ENCODE data around the gene GPR132. TPM values are rescaled to one million over a fixed set of nuclear protein-coding genes. Genes with fewer than 3 reads are reported as not detected.
A peak's percentile ranks its signal among the peaks of the same experiment; 100 is the strongest.

GPR132 gene
- total RNA-seq, 2 donors from 2014 or later = 0.68 to 1.4 TPM

DNA sequence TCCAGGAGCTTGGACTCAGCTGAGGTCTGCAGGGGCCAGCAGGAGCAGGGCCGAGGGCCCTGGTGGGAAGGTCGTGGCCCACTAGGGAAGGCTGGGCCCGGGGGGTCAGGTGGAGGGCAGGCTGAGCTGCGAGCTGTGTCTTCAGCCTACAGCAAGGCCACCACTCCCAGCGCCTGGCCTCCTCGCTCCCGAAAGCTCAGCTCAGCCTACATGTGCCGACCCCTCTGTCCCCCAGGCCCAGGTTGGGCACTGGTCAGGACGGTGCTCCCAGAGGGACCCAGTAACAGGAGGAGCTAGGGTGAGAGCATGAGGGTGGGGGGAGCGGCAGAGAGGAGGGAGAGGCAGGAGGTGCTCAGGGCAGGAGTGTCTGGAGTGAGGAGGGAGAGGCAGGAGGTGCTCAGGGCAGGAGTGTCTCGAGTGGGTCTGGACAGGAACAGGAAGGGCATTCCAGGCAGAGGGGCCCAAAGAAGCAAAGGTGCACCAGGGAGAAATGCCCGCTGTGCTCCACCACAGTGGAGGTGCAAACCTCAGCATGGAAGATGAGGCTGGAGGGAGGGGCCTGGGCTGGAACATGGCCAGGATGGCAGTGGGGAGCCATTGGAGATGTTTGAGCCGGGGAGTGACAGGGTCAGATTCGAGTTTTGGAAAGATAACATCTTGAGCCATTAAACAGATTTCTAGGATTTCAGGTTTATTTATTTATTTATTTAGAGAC lies 29.1 kb upstream of the GPR132 start:
- whole genome bisulfite sequencing = 58% methylated on average over 13 of the region's 14 CpGs
- Histone ChIP-seq H3K27me3 (replicated peaks; ENCODE audit: insufficient read depth) (no peaks in the 10 kb centered on the region), H3K27ac (peak overlapping the region; percentile 83 to 93), H3K9me3 (no peaks in the 10 kb centered on the region), H3K36me3 (no peaks in the 10 kb centered on the region), H3K4me1 (replicated peaks) (peaks cover 21% of the 10 kb centered on the region), H3K4me3 (peak overlapping the region; percentile 63 to 71)
- DNase-seq (ENCODE audit: low spot score) = no peak
- intact Hi-C loops (cut with DNase I) = loop anchor here (5.0 to 10.0 kb wide), 3 partner anchors 110 to 258 kb away; no protein-coding TSS in a partner anchor
- no peak for TF ChIP-seq POLR2AphosphoS5 (IDR thresholded peaks at IDR 0.05)
- no peak for TF ChIP-seq POLR2A (IDR thresholded peaks at IDR 0.05)
- TF ChIP-seq, protein P1, sequence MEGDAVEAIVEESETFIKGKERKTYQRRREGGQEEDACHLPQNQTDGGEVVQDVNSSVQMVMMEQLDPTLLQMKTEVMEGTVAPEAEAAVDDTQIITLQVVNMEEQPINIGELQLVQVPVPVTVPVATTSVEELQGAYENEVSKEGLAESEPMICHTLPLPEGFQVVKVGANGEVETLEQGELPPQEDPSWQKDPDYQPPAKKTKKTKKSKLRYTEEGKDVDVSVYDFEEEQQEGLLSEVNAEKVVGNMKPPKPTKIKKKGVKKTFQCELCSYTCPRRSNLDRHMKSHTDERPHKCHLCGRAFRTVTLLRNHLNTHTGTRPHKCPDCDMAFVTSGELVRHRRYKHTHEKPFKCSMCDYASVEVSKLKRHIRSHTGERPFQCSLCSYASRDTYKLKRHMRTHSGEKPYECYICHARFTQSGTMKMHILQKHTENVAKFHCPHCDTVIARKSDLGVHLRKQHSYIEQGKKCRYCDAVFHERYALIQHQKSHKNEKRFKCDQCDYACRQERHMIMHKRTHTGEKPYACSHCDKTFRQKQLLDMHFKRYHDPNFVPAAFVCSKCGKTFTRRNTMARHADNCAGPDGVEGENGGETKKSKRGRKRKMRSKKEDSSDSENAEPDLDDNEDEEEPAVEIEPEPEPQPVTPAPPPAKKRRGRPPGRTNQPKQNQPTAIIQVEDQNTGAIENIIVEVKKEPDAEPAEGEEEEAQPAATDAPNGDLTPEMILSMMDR (IDR thresholded peaks at IDR 0.05) = no peak

DNA sequence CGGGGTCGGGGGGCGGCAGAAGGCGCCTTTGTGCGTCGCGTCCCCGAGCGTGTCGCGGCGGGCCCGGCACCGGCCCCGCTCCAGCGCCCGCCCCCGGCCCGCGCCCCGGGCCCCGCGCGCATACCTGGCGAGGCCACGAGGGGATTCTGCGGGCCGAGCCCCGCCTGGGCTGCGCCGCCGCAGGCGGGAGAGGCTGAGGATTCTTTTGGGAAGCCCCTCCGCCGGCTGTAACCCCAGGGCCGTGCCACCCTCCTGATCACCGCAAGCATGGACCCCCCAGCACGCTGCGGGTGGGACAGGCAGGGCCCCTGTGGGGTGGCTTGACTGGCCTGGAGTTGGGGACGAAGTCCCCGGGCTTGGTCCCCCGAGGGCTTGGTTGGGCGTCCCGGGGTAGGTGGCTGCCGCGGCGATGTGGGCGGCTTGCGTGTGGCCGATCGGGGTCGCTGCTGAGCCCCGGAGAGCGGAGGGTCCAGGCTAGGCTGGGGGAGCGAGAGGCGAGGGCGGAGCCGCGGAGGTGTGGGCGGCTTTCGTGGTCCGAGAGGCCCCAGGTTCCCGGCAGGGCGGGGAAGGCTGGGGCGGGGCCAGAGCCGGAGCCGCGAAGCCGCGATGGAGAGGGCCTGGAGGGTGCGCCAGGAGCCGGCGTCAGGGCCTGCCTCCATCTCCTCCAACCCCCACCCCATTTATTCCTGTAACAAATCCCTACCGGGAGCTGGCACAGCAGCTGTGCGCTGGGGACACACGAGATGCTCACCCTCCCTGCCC lies 28.4 kb upstream of the GPR132 start:
- peak overlapping the region; percentile 63 to 71 for H3K4me3 ChIP-seq
- no peaks in the 10 kb centered on the region for H3K9me3 ChIP-seq
- intact Hi-C loops (cut with DNase I) = loop anchor here (5.0 to 10.0 kb wide), 3 partner anchors 111 to 259 kb away; no protein-coding TSS in a partner anchor
- no peaks in the 10 kb centered on the region for H3K36me3 ChIP-seq
- H3K27me3 ChIP-seq (replicated peaks; ENCODE audit: insufficient read depth) = no peaks in the 10 kb centered on the region
- peak; percentile 83 for DNase-seq (ENCODE audit: low spot score)
- H3K27ac ChIP-seq = peak overlapping the region; percentile 83 to 93
- peaks cover 24% of the 10 kb centered on the region for H3K4me1 ChIP-seq (replicated peaks)
- TF ChIP-seq POLR2A (IDR thresholded peaks at IDR 0.05) (peak; percentile 52), POLR2AphosphoS5 (IDR thresholded peaks at IDR 0.05) (peak; percentile 72)
- TF ChIP-seq, protein P1 (IDR thresholded peaks at IDR 0.05) = peak; percentile 11 to 75 (median 48)
- whole genome bisulfite sequencing = under 1% methylated on average over 40 of the region's 76 CpGs

DNA sequence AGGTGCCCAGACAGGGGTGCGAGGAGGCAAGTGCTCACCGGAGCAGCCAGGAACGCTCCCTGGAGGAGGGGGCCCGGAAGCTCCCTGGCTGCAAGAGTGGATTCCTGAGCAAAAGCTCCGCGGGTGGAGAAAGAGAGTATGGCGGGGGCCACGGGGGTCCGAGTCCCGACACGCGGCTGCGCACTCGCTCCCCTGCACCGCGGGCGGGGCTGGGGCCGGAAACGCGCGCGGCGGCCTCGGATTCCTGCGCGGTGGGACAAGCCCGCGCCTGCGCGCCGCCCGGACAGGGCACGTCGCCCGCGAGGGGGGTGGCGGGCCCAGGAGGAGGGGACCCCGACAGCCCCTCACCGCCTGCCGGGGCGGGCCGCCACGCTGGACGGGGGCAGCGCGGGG lies 27.8 kb upstream of the GPR132 start:
- peak overlapping the region; percentile 63 to 71 for H3K4me3 ChIP-seq
- intact Hi-C loops (cut with DNase I) = loop anchor here (5.0 to 10.0 kb wide), 3 partner anchors 112 to 259 kb away; no protein-coding TSS in a partner anchor
- WGBS = 1% methylated on average over 37 of the region's 46 CpGs
- H3K27ac ChIP-seq = peak overlapping the region; percentile 83 to 93
- no peak for TF ChIP-seq POLR2AphosphoS5 (IDR thresholded peaks at IDR 0.05)
- peak; percentile 34 for TF ChIP-seq POLR2A (IDR thresholded peaks at IDR 0.05)
- no peaks in the 10 kb centered on the region for H3K9me3 ChIP-seq
- DNase-seq (ENCODE audit: low spot score) = peak; percentile 73
- H3K27me3 ChIP-seq (replicated peaks; ENCODE audit: insufficient read depth) = no peaks in the 10 kb centered on the region
- peaks cover 30% of the 10 kb centered on the region for H3K4me1 ChIP-seq (replicated peaks)
- no peaks in the 10 kb centered on the region for H3K36me3 ChIP-seq

DNA sequence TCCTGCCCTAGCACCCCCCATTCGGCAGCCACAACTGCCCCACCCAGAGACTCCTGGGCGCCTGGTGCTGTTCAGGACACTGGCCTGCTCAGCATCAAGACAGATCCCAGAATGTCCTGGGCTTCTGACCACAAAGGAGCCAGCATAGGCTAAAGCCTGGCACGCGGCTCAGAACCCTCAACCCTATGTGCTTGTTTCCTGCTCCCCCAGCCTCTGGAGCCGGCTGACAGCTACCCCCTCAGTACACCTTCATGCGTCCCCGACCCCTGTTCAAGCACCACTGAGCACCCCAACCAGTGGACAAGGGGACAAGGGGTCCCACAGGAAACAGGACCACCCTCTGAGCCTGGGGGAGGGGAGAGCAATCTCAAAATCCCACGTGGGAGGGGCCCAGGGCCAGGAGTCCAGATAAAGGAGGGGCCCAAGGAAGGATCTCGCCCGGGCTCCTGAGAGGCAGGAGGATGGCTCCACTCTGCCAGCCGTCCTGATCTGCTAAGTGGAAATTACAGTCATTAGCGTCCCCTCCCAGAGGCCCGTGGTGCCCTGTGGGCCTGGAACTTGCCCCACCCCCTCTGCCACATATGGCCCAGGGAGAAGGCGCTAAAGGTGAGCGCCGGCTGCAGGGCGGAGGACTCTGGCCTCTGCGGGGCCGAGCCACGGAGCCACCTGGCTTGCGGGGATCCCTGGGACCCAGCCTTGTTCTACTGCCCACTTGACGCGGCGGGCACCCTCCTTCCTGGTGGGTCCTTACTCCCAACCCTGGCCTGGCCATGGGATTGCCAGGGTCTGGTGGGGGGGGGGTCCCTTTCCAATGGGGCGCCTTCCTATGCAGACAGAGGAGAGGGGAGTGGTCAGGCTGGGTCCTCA lies 27.2 kb upstream of the GPR132 start:
- intact Hi-C loops (cut with DNase I) = loop anchor here (5.0 to 10.0 kb wide), 3 partner anchors 112 to 260 kb away; no protein-coding TSS in a partner anchor
- H3K27ac ChIP-seq = peak overlapping the region; percentile 83 to 93
- WGBS = 28% methylated on average over 22 of the region's 25 CpGs
- peaks cover 35% of the 10 kb centered on the region for H3K4me1 ChIP-seq (replicated peaks)
- H3K4me3 ChIP-seq = peak overlapping the region; percentile 63 to 71
- H3K36me3 ChIP-seq = no peaks in the 10 kb centered on the region
- no peaks in the 10 kb centered on the region for H3K9me3 ChIP-seq
- no peak for DNase-seq (ENCODE audit: low spot score)
- H3K27me3 ChIP-seq (replicated peaks; ENCODE audit: insufficient read depth) = no peaks in the 10 kb centered on the region
- TF ChIP-seq, protein P1 (IDR thresholded peaks at IDR 0.05) = no peak
- TF ChIP-seq POLR2A (IDR thresholded peaks at IDR 0.05) (no peak), POLR2AphosphoS5 (IDR thresholded peaks at IDR 0.05) (no peak)

Data from prostate gland (tissue), 2 donors.